ENCODE results near the gene SPINK2. TPM values are rescaled to one million over a fixed set of nuclear protein-coding genes. Genes with fewer than 3 reads are reported as not detected.

SPINK2 gene
- total RNA-seq, 6 experiments from 2014 or later, result not detected

GRCh38 chr4:56791316-56791715, 30.2 kb downstream of the SPINK2 start:
- H3K4me3 ChIP-seq, result no peak overlapping the region
- H3K4me1 ChIP-seq, result no peaks in the 10 kb centered on the region
- H3K36me3 ChIP-seq, result no peaks in the 10 kb centered on the region
- no peak for TF ChIP-seq POLR2A (IDR thresholded peaks at IDR 0.05)
- no peak for TF ChIP-seq CTCF (IDR thresholded peaks at IDR 0.05)
- no peaks in the 10 kb centered on the region for H3K9me3 ChIP-seq
- H3K27me3 ChIP-seq, result no peaks in the 10 kb centered on the region
- 72% methylated on average over 4 of the region's 4 CpGs for WGBS (ENCODE audit: insufficient coverage, low coverage, low lambda C conversion rate, missing lambda C conversion rate)
- DNase-seq, result no peak
- H3K27ac ChIP-seq, result no peak overlapping the region
- intact Hi-C loops (cut with DNase I), result no loop called here
- ATAC-seq, result no peak

GRCh38 chr4:56790691-56791091, 30.8 kb downstream of the SPINK2 start:
- TF ChIP-seq CTCF (IDR thresholded peaks at IDR 0.05), result no peak
- no peak for TF ChIP-seq POLR2A (IDR thresholded peaks at IDR 0.05)
- ATAC-seq (no peak), DNase-seq (no peak)
- Histone ChIP-seq H3K36me3 (no peaks in the 10 kb centered on the region), H3K9me3 (no peaks in the 10 kb centered on the region), H3K4me1 (no peaks in the 10 kb centered on the region), H3K4me3 (no peak overlapping the region), H3K27ac (no peak overlapping the region), H3K27me3 (no peaks in the 10 kb centered on the region)
- 29% methylated on average over 1 of the region's 1 CpG for WGBS (ENCODE audit: insufficient coverage, low coverage, low lambda C conversion rate, missing lambda C conversion rate)
- intact Hi-C loops (cut with DNase I), result no loop called here

- intact Hi-C loops (cut with DNase I), result no loop called here
- Histone ChIP-seq H3K27me3 (no peaks in the 10 kb centered on the region), H3K4me3 (no peak overlapping the region), H3K27ac (no peak overlapping the region), H3K9me3 (no peaks in the 10 kb centered on the region), H3K4me1 (no peaks in the 10 kb centered on the region), H3K36me3 (no peaks in the 10 kb centered on the region)
- ATAC-seq, result no peak
- TF ChIP-seq CTCF (IDR thresholded peaks at IDR 0.05) (no peak), POLR2A (IDR thresholded peaks at IDR 0.05) (no peak)
- no peak for DNase-seq
- 63% methylated on average over 6 of the region's 7 CpGs for WGBS (ENCODE audit: insufficient coverage, low coverage, low lambda C conversion rate, missing lambda C conversion rate)
Observed at GRCh38 chr4:56788081-56788480, 33.4 kb downstream of the SPINK2 start.

GRCh38 chr4:56787380-56787779, 34.1 kb downstream of the SPINK2 start:
- H3K4me3 ChIP-seq, result no peak overlapping the region
- no peaks in the 10 kb centered on the region for H3K9me3 ChIP-seq
- DNase-seq, result peak in 1 of 3 donors; percentile 17
- H3K36me3 ChIP-seq, result no peaks in the 10 kb centered on the region
- intact Hi-C loops (cut with DNase I), result no loop called here
- no peaks in the 10 kb centered on the region for H3K4me1 ChIP-seq
- 62% methylated on average over 6 of the region's 6 CpGs for WGBS (ENCODE audit: insufficient coverage, low coverage, low lambda C conversion rate, missing lambda C conversion rate)
- no peaks in the 10 kb centered on the region for H3K27me3 ChIP-seq
- H3K27ac ChIP-seq, result no peak overlapping the region
- ATAC-seq, result peak; percentile 60 to 85 (median 70)
- TF ChIP-seq CTCF (IDR thresholded peaks at IDR 0.05) (no peak), POLR2A (IDR thresholded peaks at IDR 0.05) (no peak)

GRCh38 chr4:56786955-56787354, 34.5 kb downstream of the SPINK2 start:
- intact Hi-C loops (cut with DNase I), result no loop called here
- WGBS (ENCODE audit: insufficient coverage, low coverage, low lambda C conversion rate, missing lambda C conversion rate), result 15% methylated on average over 6 of the region's 9 CpGs
- Histone ChIP-seq H3K27me3 (no peaks in the 10 kb centered on the region), H3K9me3 (no peaks in the 10 kb centered on the region), H3K27ac (no peak overlapping the region), H3K36me3 (no peaks in the 10 kb centered on the region), H3K4me1 (no peaks in the 10 kb centered on the region), H3K4me3 (no peak overlapping the region)
- peak; percentile 35 to 57 (median 56) for DNase-seq
- TF ChIP-seq POLR2A (IDR thresholded peaks at IDR 0.05) (no peak), CTCF (IDR thresholded peaks at IDR 0.05) (no peak)
- peak; percentile 68 to 94 (median 88) for ATAC-seq
